AG09309 (cell line): ENCODE data around the gene RAB35.

Source experiments
- DNase-seq: peaks from one replicate; pipeline ENCODE4 v3.0.0-alpha.2; 2010; ENCODE audit warnings: low read depth
- H3K4me3 ChIP-seq: 2 replicates; pipeline ENCODE4 v1.5.1; 2011; ENCODE audit warnings: mild to moderate bottlenecking, low read depth, low read length, moderate library complexity; ENCODE audit not compliant: control insufficient read depth
- TF ChIP-seq, protein P1 (sequence below): IDR thresholded peaks from 2 replicates; pipeline ENCODE4 v1.5.1; 2011; ENCODE audit warnings: mild to moderate bottlenecking, low read depth, low read length, inconsistent platforms; ENCODE audit not compliant: insufficient read depth, control insufficient read depth; ENCODE audit errors: missing control alignments

Gene RAB35

DNA sequence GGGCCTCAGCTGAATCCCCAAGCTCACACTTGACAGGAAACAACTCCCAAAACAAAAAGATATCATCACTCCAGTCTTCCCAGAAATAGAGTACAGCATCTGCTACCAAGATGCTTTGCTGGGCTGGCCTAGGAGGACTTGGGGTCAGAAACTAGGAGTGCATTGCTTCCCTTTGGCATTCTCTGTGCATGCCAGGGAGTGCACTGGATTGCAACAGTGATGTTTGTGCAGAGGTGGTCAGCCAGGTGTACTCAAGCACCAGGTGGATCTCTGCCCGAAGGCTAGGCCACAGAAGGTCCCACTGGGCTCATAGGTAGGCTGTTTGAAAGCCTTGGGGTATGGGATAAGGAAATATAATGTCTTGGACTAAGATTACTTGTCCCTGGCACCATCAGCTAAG, 51.1 kb downstream of the RAB35 start:
- TF ChIP-seq, protein P1, sequence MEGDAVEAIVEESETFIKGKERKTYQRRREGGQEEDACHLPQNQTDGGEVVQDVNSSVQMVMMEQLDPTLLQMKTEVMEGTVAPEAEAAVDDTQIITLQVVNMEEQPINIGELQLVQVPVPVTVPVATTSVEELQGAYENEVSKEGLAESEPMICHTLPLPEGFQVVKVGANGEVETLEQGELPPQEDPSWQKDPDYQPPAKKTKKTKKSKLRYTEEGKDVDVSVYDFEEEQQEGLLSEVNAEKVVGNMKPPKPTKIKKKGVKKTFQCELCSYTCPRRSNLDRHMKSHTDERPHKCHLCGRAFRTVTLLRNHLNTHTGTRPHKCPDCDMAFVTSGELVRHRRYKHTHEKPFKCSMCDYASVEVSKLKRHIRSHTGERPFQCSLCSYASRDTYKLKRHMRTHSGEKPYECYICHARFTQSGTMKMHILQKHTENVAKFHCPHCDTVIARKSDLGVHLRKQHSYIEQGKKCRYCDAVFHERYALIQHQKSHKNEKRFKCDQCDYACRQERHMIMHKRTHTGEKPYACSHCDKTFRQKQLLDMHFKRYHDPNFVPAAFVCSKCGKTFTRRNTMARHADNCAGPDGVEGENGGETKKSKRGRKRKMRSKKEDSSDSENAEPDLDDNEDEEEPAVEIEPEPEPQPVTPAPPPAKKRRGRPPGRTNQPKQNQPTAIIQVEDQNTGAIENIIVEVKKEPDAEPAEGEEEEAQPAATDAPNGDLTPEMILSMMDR, result no peak
- DNase-seq, result no peak
- no peak overlapping the region for H3K4me3 ChIP-seq

DNA sequence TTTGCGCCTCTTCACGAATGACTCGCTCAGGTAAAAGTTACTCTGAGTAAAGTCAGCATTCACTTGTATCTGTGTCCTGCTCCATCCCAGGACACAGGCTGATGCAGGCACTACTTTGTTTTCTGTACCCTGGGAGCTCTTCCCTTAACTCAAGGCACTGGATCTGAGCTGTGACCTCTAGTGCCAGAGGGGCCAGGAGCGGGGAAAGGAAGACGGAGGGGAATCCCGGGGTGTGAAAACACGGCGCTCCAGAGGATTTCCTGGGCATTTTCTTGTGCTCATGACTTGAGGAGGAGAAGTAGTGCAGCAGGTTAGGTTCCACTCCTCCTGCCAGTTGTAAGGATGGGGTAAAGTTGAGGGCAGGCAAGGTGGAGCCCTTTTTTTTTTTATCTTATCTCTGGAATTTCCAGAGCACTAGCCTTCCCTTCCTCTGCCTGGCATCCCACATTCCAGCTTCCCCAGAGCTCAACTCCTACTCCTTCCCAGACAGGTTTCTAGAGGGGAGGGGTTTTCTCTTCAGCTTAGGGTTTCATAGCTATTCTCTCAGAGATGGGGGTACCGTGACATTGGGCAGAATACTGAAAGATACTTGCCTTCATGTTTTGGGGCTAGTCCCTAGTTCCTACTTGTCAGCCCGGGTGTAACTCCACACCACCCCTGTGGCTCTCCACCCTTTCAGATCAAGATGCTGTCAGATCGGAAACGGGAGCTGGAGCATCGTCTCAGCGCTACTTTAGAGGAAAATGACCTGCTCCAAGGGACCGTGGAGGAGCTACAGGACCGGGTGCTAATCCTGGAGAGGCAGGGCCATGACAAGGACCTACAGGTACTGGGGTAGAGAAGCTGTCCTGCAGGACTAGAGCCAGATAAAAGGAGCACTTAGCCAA, 52.3 kb downstream of the RAB35 start:
- no peak for DNase-seq
- TF ChIP-seq, protein P1, result no peak
- H3K4me3 ChIP-seq, result no peak overlapping the region

GRCh38 chr12:120062976-120063579, 53.5 kb downstream of the RAB35 start:
- no peak for DNase-seq
- H3K4me3 ChIP-seq, result no peak overlapping the region
- TF ChIP-seq, protein P1, result no peak

- DNase-seq, result no peak
- TF ChIP-seq, protein P1, result no peak
- H3K4me3 ChIP-seq, result no peak overlapping the region
Observed at GRCh38 chr12:120061575-120062214, 54.9 kb downstream of the RAB35 start.

- TF ChIP-seq, protein P1, result no peak
- DNase-seq, result no peak
- H3K4me3 ChIP-seq, result no peak overlapping the region
Observed at GRCh38 chr12:120060717-120061116, 55.8 kb downstream of the RAB35 start.

GRCh38 chr12:120060196-120060595, 56.4 kb downstream of the RAB35 start:
- TF ChIP-seq, protein P1, result no peak
- no peak overlapping the region for H3K4me3 ChIP-seq
- DNase-seq, result no peak
